ENCODE data around the gene RHOT2.

RHOT2 gene

GRCh38 chr16:671353-672131 lies 3.6 kb downstream of the RHOT2 start:
- DNase-seq, result no peak

GRCh38 chr16:672371-672770 lies 4.4 kb downstream of the RHOT2 start:
- no peak for DNase-seq

GRCh38 chr16:672851-673250 lies 4.9 kb downstream of the RHOT2 start:
- DNase-seq, result no peak

- no peak for DNase-seq
Observed at GRCh38 chr16:673399-673991, 5.6 kb downstream of the RHOT2 start.

- no peak for DNase-seq
Observed at GRCh38 chr16:674214-674881, 6.4 kb downstream of the RHOT2 start.

GRCh38 chr16:674968-675883 lies 7.3 kb downstream of the RHOT2 start, which contains the start of gene RHBDL1:
Gene RHBDL1 (plus strand): TSS chr16:675671. CDS start chr16:675791, 120 bp downstream.
- no peak for DNase-seq

- no peak for DNase-seq
Observed at GRCh38 chr16:675884-676564, 8.1 kb downstream of the RHOT2 start.

GRCh38 chr16:676565-676902 lies 8.6 kb downstream of the RHOT2 start:
- DNase-seq, result no peak

- DNase-seq, result peak; percentile 72
Observed at GRCh38 chr16:676913-677312, 9.0 kb downstream of the RHOT2 start.

- DNase-seq, result peak; percentile 17
Observed at GRCh38 chr16:677316-678190, 9.6 kb downstream of the RHOT2 start.

GRCh38 chr16:678209-678857 lies 10.4 kb downstream of the RHOT2 start:
- no peak for DNase-seq

GRCh38 chr16:678858-679813 lies 11.2 kb downstream of the RHOT2 start:
- DNase-seq, result peak; percentile 34

- no peak for DNase-seq
Observed at GRCh38 chr16:679814-680624, 12.1 kb downstream of the RHOT2 start, which contains the start of gene STUB1. Gene STUB1 (plus strand): TSS chr16:680410. CDS start chr16:680526, 116 bp downstream.

GRCh38 chr16:680625-680945 lies 12.7 kb downstream of the RHOT2 start:
- DNase-seq, result no peak

- no peak for DNase-seq
Observed at GRCh38 chr16:680967-681745, 13.2 kb downstream of the RHOT2 start.

GRCh38 chr16:681746-682427 lies 14.0 kb downstream of the RHOT2 start:
- DNase-seq, result no peak
